HEK293 (cell line): ENCODE measurements around the gene KIAA0753.

Experiments
- CTCF ChIA-PET: fragments of 350-600 bp; formaldehyde crosslinking; extraction: SDS; loops from one replicate; lab custom pipeline; 2021; ENCODE audit warnings: antibody characterized with exemption; lab: Yijun Ruan, JAX
- POLR2A ChIA-PET: fragments of 300-600 bp; formaldehyde crosslinking; extraction: SDS; loops from one replicate; lab custom pipeline; 2020; ENCODE audit warnings: antibody characterized with exemption, inconsistent platforms; lab: Yijun Ruan, JAX
- H3K27ac ChIP-seq: fragments of 200-500 bp; sonication (Bioruptor generic); 2 replicates; pipeline ENCODE4 v1.5.1; 2014; ENCODE audit warnings: low read depth, low read length, control low read depth, inconsistent platforms; ENCODE audit errors: extremely low read depth
- H3K36me3 ChIP-seq, 2 experiments: fragments of 200-500 bp in 1 of 2; sonication (Bioruptor generic) in 1 of 2; 1 replicate in 1 of 2; 2 replicates in 1 of 2; pipeline ENCODE4 v1.5.1; 2014 to 2017; ENCODE audit warnings: inconsistent platforms in 2 of 2, low read length in 2 of 2; ENCODE audit not compliant: control insufficient read depth in 2 of 2, insufficient read depth in 1 of 2
- H3K4me1 ChIP-seq: fragments of 200-500 bp; sonication (Bioruptor generic); 2 replicates; pipeline ENCODE4 v1.5.1; 2014; ENCODE audit warnings: mild to moderate bottlenecking, low read length, inconsistent platforms; ENCODE audit not compliant: control insufficient read depth, insufficient read depth
- H3K4me3 ChIP-seq: 2 replicates; pipeline ENCODE4 v1.5.1; 2011; ENCODE audit warnings: low read depth, mild to moderate bottlenecking, control low read depth, low read length, moderate library complexity
- H3K9me3 ChIP-seq: fragments of 200-500 bp; sonication (Bioruptor generic); 2 replicates; pipeline ENCODE4 v1.5.1; 2014; ENCODE audit warnings: low read depth, low read length, inconsistent platforms; ENCODE audit not compliant: control insufficient read depth, insufficient read depth
- IKZF3 ChIP-seq: fragments of 450-650 bp; IDR thresholded peaks from 2 replicates; pipeline ENCODE4 v1.5.0; 2018; ENCODE audit warnings: missing biosample characterization, mild to moderate bottlenecking, missing genetic modification characterization, moderate library complexity
- KLF7 ChIP-seq: fragments of 450-650 bp; formaldehyde crosslinking; IDR thresholded peaks from 2 replicates; pipeline ENCODE4 v1.5.1; 2016; ENCODE audit warnings: missing biosample characterization, missing genetic modification characterization, borderline replicate concordance
- OSR2 ChIP-seq: fragments of 450-650 bp; formaldehyde crosslinking; IDR thresholded peaks from 2 replicates; pipeline ENCODE4 v1.5.1; 2016; ENCODE audit warnings: missing biosample characterization, missing genetic modification characterization
- PRDM1 ChIP-seq: fragments of 450-650 bp; formaldehyde crosslinking; IDR thresholded peaks from 2 replicates; pipeline ENCODE4; 2016; ENCODE audit warnings: missing biosample characterization, missing genetic modification characterization
- ZFP37 ChIP-seq: fragments of 450-650 bp; formaldehyde crosslinking; IDR thresholded peaks from 2 replicates; pipeline ENCODE4 v1.5.1; 2016; ENCODE audit warnings: missing biosample characterization, missing genetic modification characterization
- ZIC2 ChIP-seq: fragments of 450-650 bp; formaldehyde crosslinking; IDR thresholded peaks from 2 replicates; pipeline ENCODE4 v1.5.1; 2016; ENCODE audit warnings: missing biosample characterization, missing genetic modification characterization
- ZNF221 ChIP-seq: fragments of 450-650 bp; formaldehyde crosslinking; IDR thresholded peaks from 2 replicates; pipeline ENCODE4 v1.5.1; 2017; ENCODE audit warnings: missing biosample characterization, missing genetic modification characterization, borderline replicate concordance
- ZNF394 ChIP-seq: fragments of 450-650 bp; formaldehyde crosslinking; IDR thresholded peaks from 2 replicates; pipeline ENCODE4 v1.5.1; 2016; ENCODE audit warnings: missing biosample characterization, missing genetic modification characterization, mild to moderate bottlenecking, moderate library complexity, borderline replicate concordance
- ZNF404 ChIP-seq: fragments of 450-650 bp; formaldehyde crosslinking; IDR thresholded peaks from 2 replicates; pipeline ENCODE4 v1.5.1; 2017; ENCODE audit warnings: missing biosample characterization, missing genetic modification characterization
- ZNF544 ChIP-seq: fragments of 450-650 bp; formaldehyde crosslinking; IDR thresholded peaks from 2 replicates; pipeline ENCODE4 v1.5.0; 2017; ENCODE audit warnings: missing biosample characterization, missing genetic modification characterization
- ZNF560 ChIP-seq: fragments of 450-650 bp; formaldehyde crosslinking; IDR thresholded peaks from 2 replicates; pipeline ENCODE4 v1.5.1; 2017; ENCODE audit warnings: missing biosample characterization, missing genetic modification characterization, borderline replicate concordance
- ZNF621 ChIP-seq: fragments of 450-650 bp; formaldehyde crosslinking; IDR thresholded peaks from 2 replicates; pipeline ENCODE4 v1.5.1; 2017; ENCODE audit warnings: missing biosample characterization, missing genetic modification characterization
- ZNF785 ChIP-seq: fragments of 450-650 bp; formaldehyde crosslinking; IDR thresholded peaks from 2 replicates; pipeline ENCODE4 v1.5.1; 2016; ENCODE audit warnings: missing biosample characterization, missing genetic modification characterization
- TF ChIP-seq, protein P1 (sequence below): fragments of 450-650 bp; formaldehyde crosslinking; IDR thresholded peaks from 2 replicates; pipeline ENCODE4 v1.5.1; 2017; ENCODE audit warnings: missing biosample characterization, missing genetic modification characterization
- TF ChIP-seq, protein P2 (sequence below): fragments of 450-650 bp; formaldehyde crosslinking; IDR thresholded peaks from 2 replicates; pipeline ENCODE4 v1.5.1; 2016; ENCODE audit warnings: missing biosample characterization, missing genetic modification characterization
- TF ChIP-seq, protein P3 (sequence below): fragments of 450-650 bp; formaldehyde crosslinking; IDR thresholded peaks from 2 replicates; pipeline ENCODE4 v1.5.1; 2016; ENCODE audit warnings: missing biosample characterization, missing genetic modification characterization, low read depth
- TF ChIP-seq, protein P4 (sequence below): fragments of 450-650 bp; formaldehyde crosslinking; IDR thresholded peaks from 2 replicates; pipeline ENCODE4 v1.5.1; 2016; ENCODE audit warnings: missing biosample characterization, missing genetic modification characterization
- TF ChIP-seq, protein P5 (sequence below): fragments of 450-650 bp; formaldehyde crosslinking; IDR thresholded peaks from 2 replicates; pipeline ENCODE4 v1.5.1; 2016; ENCODE audit warnings: missing biosample characterization, missing genetic modification characterization

The KIAA0753 gene

DNA sequence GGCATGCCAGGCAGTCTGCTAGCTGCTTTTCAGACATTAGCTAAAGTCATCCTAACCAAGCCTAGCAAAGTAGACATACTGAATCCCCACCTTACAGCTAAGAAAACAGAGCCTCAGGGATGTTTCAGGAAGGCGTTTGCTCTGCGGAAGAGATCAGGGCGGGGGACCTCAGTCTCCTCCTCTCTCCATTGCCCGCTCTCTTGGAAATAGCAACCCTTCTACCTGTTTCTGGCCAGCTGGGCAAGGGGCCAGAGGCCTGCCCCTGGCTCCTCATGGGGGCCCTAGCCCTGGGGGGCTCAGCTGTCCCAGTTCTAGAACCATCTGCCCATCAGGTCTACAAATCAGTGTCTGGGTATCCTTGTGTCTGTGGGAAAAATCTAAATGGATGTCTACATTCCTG is 98.6 kb downstream of the KIAA0753 start:
- Histone ChIP-seq H3K36me3 (peaks cover 0 to 2% of the 10 kb centered on the region in 2 experiments; a peak in 1 of 3 replicates), H3K4me1 (no peaks in the 10 kb centered on the region), H3K9me3 (no peaks in the 10 kb centered on the region), H3K27ac (no peak overlapping the region), H3K4me3 (no peak overlapping the region)
- POLR2A ChIA-PET: interaction anchor here (0.6 kb wide), 1 partner anchor 67 kb away, joined by 3 read pairs; no protein-coding TSS in a partner anchor
- CTCF ChIA-PET: no interaction called here
- TF ChIP-seq ZNF621: no peak
- TF ChIP-seq ZNF785 (tag by site-specific recombination): no peak
- no peak for TF ChIP-seq OSR2 (tag by site-specific recombination)
- TF ChIP-seq, protein P1, sequence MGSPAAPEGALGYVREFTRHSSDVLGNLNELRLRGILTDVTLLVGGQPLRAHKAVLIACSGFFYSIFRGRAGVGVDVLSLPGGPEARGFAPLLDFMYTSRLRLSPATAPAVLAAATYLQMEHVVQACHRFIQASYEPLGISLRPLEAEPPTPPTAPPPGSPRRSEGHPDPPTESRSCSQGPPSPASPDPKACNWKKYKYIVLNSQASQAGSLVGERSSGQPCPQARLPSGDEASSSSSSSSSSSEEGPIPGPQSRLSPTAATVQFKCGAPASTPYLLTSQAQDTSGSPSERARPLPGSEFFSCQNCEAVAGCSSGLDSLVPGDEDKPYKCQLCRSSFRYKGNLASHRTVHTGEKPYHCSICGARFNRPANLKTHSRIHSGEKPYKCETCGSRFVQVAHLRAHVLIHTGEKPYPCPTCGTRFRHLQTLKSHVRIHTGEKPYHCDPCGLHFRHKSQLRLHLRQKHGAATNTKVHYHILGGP (tag by site-specific recombination): no peak
- TF ChIP-seq, protein P2, sequence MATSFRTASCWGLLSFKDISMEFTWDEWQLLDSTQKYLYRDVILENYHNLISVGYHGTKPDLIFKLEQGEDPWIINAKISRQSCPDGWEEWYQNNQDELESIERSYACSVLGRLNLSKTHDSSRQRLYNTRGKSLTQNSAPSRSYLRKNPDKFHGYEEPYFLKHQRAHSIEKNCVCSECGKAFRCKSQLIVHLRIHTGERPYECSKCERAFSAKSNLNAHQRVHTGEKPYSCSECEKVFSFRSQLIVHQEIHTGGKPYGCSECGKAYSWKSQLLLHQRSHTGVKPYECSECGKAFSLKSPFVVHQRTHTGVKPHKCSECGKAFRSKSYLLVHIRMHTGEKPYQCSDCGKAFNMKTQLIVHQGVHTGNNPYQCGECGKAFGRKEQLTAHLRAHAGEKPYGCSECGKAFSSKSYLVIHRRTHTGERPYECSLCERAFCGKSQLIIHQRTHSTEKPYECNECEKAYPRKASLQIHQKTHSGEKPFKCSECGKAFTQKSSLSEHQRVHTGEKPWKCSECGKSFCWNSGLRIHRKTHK: 0 out of 2 replicates have a peak, but pooled peaks have one; percentile 23
- TF ChIP-seq, protein P3, sequence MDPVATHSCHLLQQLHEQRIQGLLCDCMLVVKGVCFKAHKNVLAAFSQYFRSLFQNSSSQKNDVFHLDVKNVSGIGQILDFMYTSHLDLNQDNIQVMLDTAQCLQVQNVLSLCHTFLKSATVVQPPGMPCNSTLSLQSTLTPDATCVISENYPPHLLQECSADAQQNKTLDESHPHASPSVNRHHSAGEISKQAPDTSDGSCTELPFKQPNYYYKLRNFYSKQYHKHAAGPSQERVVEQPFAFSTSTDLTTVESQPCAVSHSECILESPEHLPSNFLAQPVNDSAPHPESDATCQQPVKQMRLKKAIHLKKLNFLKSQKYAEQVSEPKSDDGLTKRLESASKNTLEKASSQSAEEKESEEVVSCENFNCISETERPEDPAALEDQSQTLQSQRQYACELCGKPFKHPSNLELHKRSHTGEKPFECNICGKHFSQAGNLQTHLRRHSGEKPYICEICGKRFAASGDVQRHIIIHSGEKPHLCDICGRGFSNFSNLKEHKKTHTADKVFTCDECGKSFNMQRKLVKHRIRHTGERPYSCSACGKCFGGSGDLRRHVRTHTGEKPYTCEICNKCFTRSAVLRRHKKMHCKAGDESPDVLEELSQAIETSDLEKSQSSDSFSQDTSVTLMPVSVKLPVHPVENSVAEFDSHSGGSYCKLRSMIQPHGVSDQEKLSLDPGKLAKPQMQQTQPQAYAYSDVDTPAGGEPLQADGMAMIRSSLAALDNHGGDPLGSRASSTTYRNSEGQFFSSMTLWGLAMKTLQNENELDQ (tag by site-specific recombination): no peak
- TF ChIP-seq ZNF394 (tag by site-specific recombination): no peak

DNA sequence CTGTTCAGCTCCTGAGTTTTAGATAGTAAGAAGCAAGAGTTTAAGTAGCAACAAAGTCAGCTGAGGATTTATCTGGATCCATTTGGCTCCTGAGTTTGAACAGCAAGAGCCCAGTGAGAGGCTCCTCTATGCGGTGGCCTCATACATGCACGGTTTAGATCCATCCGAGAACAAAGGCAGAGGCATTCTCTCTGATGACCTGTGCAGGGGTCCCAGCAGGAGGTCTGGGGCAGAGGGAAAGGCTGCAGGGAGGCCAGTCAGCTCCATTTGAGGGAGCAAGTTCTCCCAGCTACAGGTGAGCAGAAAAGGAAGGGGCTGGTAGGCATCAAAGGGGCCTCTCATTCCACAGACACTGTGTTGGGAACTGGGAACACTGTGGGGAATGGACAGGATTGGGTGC is 100.6 kb downstream of the KIAA0753 start:
- CTCF ChIA-PET: no interaction called here
- TF ChIP-seq IKZF3 (tag by site-specific recombination): no peak
- TF ChIP-seq, protein P4, sequence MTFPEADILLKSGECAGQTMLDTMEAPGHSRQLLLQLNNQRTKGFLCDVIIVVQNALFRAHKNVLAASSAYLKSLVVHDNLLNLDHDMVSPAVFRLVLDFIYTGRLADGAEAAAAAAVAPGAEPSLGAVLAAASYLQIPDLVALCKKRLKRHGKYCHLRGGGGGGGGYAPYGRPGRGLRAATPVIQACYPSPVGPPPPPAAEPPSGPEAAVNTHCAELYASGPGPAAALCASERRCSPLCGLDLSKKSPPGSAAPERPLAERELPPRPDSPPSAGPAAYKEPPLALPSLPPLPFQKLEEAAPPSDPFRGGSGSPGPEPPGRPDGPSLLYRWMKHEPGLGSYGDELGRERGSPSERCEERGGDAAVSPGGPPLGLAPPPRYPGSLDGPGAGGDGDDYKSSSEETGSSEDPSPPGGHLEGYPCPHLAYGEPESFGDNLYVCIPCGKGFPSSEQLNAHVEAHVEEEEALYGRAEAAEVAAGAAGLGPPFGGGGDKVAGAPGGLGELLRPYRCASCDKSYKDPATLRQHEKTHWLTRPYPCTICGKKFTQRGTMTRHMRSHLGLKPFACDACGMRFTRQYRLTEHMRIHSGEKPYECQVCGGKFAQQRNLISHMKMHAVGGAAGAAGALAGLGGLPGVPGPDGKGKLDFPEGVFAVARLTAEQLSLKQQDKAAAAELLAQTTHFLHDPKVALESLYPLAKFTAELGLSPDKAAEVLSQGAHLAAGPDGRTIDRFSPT (tag by site-specific recombination): no peak

DNA sequence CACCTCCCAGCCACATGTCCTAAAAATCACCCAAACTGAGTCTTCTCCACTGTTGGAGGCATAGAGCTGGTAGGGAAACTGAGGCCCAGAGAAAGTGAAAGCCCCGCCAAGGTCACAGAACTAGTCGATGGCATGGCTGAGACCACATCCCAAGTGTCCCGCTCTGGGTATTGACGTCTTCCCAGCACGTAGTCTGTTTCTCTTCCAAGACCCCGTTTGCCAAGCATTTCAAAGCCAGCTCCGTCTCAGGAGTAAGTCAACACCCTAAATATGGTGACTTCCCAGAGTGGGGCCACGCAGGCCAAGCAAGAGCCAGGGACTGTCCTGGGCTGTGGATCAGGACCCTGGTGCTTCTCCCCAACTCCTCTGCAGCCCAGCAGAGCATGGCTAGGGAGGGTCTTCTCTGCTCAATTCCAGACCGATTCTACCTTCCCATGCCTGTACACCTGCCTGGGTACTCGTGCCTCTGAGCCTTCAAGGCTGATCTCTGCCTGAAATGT is 103.9 kb downstream of the KIAA0753 start:
- Histone ChIP-seq H3K9me3 (no peaks in the 10 kb centered on the region), H3K4me1 (no peaks in the 10 kb centered on the region), H3K4me3 (no peak overlapping the region), H3K27ac (no peak overlapping the region), H3K36me3 (peaks cover 0 to 2% of the 10 kb centered on the region in 2 experiments; a peak in 1 of 3 replicates)
- POLR2A ChIA-PET: no interaction called here
- CTCF ChIA-PET: no interaction called here
- TF ChIP-seq, protein P1 (tag by site-specific recombination): no peak
- TF ChIP-seq PRDM1 (tag by site-specific recombination) (no peak), ZNF560 (no peak), ZNF221 (tag by site-specific recombination) (no peak), ZNF404 (tag by site-specific recombination) (no peak), ZFP37 (tag by site-specific recombination) (no peak), ZNF544 (tag by site-specific recombination) (no peak), ZIC2 (tag by site-specific recombination) (no peak), KLF7 (no peak)
- TF ChIP-seq, protein P5, sequence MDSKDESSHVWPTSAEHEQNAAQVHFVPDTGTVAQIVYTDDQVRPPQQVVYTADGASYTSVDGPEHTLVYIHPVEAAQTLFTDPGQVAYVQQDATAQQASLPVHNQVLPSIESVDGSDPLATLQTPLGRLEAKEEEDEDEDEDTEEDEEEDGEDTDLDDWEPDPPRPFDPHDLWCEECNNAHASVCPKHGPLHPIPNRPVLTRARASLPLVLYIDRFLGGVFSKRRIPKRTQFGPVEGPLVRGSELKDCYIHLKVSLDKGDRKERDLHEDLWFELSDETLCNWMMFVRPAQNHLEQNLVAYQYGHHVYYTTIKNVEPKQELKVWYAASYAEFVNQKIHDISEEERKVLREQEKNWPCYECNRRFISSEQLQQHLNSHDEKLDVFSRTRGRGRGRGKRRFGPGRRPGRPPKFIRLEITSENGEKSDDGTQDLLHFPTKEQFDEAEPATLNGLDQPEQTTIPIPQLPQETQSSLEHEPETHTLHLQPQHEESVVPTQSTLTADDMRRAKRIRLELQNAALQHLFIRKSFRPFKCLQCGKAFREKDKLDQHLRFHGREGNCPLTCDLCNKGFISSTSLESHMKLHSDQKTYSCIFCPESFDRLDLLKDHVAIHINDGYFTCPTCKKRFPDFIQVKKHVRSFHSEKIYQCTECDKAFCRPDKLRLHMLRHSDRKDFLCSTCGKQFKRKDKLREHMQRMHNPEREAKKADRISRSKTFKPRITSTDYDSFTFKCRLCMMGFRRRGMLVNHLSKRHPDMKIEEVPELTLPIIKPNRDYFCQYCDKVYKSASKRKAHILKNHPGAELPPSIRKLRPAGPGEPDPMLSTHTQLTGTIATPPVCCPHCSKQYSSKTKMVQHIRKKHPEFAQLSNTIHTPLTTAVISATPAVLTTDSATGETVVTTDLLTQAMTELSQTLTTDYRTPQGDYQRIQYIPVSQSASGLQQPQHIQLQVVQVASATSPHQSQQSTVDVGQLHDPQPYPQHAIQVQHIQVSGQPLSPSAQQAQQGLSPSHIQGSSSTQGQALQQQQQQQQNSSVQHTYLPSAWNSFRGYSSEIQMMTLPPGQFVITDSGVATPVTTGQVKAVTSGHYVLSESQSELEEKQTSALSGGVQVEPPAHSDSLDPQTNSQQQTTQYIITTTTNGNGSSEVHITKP (tag by site-specific recombination): no peak

More for the DNA sequence above, 100.6 kb downstream of the KIAA0753 start:
- POLR2A ChIA-PET: no interaction called here
- no peak overlapping the region for H3K4me3 ChIP-seq
- no peaks in the 10 kb centered on the region for H3K4me1 ChIP-seq
- H3K9me3 ChIP-seq: no peaks in the 10 kb centered on the region
- no peak overlapping the region for H3K27ac ChIP-seq
- H3K36me3 ChIP-seq: peaks cover 0 to 2% of the 10 kb centered on the region in 2 experiments; a peak in 1 of 3 replicates
